CMK (cell line): ENCODE data around the gene DGKQ.

Experiments
- DNase-seq: peaks from one replicate; pipeline ENCODE4 v3.0.0-alpha.2; 2010; ENCODE audit warnings: low read depth

Gene DGKQ, protein sequence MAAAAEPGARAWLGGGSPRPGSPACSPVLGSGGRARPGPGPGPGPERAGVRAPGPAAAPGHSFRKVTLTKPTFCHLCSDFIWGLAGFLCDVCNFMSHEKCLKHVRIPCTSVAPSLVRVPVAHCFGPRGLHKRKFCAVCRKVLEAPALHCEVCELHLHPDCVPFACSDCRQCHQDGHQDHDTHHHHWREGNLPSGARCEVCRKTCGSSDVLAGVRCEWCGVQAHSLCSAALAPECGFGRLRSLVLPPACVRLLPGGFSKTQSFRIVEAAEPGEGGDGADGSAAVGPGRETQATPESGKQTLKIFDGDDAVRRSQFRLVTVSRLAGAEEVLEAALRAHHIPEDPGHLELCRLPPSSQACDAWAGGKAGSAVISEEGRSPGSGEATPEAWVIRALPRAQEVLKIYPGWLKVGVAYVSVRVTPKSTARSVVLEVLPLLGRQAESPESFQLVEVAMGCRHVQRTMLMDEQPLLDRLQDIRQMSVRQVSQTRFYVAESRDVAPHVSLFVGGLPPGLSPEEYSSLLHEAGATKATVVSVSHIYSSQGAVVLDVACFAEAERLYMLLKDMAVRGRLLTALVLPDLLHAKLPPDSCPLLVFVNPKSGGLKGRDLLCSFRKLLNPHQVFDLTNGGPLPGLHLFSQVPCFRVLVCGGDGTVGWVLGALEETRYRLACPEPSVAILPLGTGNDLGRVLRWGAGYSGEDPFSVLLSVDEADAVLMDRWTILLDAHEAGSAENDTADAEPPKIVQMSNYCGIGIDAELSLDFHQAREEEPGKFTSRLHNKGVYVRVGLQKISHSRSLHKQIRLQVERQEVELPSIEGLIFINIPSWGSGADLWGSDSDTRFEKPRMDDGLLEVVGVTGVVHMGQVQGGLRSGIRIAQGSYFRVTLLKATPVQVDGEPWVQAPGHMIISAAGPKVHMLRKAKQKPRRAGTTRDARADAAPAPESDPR

DNA sequence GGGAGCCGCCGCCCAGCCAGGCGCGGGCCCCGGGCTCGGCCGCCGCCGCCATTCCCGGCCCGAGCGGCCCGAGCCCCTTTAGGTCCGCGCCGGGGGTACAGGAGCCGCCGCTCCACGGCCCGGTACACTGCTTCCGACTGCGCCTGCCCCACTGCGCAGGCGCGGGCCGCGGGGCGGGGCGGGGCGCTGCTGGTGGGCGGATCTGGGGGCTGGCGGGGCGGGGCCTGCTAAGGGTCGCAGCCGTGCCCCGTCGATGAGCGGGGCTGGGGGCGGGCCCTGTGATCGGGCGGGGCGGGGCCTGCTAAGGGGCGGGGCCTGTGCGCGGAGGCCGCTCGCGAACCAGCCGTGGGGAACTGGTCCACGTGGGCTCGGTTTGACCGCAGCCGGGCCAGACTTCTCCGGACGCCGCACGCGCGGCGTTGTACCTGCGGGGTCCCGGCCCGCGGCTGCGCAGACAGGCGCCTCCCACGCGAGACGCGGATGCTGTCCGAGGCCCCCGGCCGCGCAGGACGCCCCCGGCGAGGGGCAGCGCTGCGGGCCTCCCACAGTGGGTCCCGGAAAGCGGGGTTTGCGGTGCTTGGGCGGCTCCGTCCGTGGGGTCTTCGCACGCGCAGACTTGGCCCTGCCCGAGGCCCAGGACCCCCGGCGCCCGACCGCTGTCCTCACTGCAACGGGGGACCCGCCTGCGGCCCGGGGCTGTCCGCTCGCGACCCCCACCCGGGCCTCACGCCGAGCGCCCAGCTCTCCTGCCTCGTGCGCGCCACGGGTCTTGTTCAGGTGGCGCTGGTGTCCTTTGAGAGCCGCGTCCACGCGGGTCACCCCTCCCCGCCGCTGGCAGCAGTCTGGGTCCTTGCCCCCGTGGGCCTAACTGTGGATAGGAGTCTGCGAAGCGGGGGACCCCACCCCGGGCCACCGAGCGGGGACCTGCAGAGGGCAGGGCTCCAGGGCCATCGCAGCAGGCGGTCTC lies at the start of gene DGKQ:
Gene DGKQ (minus strand): TSS at position 139 of the 967 bp plus-strand sequence. CDS start 87 bp downstream, at position 52.
- peak; percentile 76 for DNase-seq

DNA sequence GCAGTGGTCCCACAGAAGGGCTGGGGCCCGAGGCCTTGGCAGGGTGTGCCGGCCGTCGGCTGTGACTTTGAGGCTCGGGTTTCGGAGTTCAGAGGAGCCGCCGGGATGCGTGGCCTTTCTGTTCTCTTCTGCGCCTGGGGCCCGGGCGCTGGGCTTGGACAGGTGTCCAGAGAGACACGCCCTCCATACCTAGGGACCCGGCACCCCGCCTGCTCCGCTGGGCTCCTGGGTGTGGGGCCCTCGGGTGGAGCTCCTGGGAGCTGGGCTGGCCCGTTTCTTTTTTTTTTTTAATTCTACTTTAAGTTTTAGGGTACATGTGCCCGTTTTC lies 49.3 kb upstream of the DGKQ start:
- no peak for DNase-seq

DNA sequence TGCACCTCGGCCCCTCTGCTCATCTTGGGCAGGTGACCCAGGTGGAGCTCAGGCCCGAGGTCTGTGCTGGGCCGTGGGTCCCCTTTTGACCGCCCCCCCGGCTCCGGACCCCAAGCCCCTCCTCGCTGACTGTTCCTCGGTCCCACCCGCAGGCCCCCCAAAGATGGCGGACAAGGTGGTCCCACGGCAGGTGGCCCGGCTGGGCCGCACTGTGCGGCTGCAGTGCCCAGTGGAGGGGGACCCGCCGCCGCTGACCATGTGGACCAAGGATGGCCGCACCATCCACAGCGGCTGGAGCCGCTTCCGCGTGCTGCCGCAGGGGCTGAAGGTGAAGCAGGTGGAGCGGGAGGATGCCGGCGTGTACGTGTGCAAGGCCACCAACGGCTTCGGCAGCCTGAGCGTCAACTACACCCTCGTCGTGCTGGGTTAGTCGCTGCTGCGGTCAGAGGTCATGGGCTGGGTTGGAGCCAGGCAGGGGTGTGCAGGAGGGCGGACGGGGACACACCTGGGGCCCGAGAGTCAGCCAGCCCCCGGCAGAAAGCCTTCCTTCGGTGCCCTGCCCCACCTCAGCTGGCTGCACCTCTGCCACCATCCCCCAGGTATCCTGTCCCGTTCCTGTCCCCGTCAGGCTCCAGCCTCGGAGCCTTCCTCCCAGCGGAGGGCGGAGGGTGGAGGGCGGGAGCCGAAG lies 48.8 kb upstream of the DGKQ start:
- no peak for DNase-seq

DNA sequence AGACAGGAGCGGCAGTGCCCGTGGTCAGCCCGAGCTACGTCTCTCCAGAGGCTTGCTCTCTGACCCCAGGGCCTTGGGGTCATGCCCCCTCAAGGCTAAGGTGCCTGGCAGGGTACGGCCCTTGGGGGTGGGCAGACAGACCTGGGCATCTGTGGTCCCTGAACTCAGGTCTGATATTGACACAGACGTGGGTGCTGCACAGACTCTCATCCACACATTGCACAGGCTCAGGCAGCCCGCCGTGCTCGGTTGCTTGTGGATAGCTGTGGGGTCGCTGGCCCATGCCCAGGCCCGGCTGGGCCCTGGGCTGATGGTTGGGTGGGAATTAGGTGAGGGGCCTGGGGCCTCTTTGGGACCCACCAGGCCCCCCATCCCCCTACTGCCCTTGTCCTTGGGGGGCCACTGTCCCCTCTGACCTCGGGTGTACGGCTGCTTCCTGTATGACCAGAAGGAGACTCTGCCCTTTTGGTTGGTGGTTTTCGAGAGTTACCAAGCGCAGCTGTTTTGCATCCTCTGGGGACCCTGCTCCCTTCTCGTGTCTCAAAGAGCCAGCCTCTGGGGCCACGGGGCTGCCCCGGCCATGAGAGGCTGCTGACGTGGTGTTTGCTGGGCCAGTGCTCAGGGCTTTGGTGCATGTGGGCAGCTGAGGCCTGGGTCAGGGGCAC lies 48.1 kb upstream of the DGKQ start:
- no peak for DNase-seq

DNA sequence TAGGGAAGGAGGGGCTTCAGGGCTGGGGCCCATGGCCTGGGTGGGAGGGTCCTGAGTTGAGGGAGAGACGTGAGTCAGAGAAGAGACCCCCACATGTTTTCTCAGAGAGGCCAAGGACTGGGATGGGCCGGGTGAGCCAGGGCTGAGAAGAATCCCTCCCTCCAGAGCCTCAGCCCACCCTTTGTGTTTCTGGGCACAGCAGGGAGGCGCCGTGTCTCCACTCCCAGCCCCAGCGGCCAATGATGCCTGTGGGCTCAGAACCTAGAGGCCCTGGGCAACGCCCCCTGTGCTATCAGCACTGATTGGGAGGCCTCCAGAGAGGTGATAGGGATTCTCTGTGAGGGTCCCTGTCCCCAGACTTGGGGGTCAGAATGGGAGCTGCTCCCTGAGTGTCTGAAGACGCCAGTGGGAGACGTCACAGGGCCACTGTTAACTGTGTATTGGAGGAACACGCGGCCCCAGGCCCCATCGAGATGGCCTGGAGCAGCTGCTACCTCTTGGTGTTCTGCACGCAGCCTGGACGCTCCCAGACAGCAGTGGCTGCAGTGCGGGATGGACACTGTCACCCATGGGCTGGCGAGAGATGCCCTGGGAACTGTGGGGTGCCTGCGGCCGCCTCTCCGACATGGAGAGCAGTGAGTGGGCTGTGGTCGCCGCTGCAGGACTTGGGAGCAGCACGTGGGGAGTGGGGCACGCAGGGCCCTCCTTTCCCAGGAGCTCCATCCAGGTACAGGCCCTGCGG lies 46.5 kb upstream of the DGKQ start:
- DNase-seq: no peak

DNA sequence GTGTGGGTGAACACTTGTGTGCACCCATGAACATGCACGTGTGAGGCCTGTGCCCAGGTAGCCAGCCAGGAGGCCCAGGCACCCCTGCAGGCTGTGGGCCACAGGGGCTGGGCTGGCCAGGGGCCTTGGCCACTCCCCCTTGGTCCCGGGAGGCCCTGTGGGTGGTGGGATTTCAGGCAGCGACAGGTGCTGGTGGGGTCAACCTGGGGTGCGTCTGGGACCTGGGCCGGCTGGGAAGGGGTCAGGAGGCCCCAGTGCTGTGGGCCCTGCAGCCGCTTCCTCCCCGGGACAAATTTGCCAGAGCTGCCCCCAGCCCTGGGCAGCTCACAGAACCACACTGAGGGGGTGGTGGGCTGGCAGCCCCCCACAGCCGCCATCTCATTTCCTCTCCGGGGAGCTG lies 46.0 kb upstream of the DGKQ start:
- no peak for DNase-seq

DNA sequence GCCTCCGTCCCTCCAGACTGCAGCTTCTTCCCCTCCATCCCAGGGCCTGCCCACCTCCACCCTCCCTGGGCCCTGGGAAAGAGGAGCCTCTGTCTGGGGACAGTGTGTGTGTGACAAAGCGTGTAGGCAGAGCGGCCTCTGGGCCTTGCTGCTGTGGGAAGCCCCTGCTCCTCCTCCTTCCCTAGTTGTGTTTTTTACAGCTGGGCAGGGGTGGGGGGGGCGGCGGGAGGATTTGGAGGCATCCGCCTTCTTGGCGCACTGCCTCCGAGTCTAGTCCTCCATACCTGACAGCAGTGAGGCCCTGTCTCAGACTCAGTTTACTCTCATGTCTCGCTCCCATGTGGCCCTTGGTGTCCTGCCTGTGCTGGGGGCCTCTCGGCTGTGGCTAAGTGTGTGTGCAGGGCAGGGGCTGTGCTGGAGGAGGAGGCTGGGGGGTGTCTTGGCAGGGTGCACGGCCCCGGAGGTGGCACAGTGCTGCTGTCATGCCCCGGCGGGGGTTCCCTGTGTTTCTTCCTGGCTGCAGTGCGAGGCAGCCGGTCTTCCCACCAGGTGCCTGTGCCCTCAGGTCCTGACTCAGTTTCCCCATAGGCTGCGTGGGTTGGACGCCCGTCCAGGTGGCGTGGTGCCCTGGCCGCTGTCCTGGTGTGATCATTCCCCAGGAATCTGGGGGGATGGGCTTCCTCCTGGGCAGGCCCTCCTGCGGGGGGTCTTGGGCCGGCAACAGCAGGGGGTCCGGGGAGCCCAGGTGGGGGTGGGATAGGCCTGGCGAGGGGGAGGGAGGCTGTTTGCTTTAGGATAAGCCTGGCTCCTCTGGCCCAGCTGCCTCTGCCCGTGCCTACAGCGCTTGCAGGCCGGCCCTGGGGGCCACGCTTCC lies 45.0 kb upstream of the DGKQ start:
- no peak for DNase-seq

DNA sequence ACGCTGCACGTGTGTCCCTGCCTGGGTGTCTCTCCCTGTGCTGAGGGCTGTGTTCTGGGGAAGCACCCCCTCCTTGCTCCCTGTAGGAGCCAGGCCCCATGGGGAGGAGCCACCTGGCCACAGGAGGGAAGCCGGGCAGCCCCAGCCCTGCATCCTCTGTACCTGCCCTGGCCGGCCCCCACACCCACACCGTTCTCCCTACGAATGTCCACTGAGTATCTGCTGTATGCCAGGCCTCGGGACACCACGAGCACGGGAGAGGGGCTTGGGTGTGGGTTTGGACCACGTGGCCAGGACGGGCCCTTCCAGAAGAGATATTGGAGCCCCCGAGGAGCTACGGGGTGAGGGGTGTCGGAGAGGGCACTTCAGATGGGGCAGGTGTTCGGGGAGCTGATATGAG lies 44.3 kb upstream of the DGKQ start:
- no peak for DNase-seq

DNA sequence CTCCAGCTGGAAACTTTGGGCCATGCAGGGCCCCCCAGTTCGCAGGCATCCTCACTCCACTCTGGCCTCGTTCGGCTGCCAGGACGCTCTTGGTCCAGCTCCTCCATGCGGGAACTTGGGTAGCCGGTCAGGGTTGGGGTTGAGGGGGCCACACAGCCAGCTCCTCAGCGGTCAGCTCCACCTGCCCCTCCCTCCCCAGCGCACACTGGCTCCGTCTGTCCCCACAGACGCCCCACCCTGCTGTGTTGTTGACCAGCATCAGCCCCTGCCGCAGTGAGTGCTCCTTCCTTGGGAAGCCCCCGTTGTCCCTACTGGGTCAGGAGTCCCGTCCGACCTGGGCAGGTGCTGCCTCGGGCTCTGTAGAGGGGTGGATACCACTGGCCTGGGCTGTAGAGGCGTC lies 43.8 kb upstream of the DGKQ start:
- DNase-seq: no peak

DNA sequence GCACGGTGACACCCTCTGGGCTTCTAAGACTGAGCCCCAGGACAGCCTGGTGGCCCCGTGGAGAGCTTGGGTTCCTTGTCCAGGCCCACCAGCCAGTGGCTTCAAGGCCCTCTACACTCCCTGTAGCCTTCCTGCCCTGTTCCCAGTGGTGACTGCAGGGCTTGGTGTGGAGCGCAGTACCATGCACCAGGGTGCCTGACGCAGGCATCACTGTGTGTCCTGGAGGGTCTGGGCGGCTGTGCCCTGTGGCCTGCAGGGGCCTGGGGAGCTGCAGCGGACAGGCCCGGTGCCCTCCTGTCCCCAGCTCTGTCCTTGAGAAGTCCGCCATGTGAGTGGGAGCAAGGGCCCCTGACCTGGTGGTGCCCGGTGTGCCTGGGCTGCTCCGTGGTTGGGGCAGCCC lies 42.4 kb upstream of the DGKQ start:
- DNase-seq: no peak

DNA sequence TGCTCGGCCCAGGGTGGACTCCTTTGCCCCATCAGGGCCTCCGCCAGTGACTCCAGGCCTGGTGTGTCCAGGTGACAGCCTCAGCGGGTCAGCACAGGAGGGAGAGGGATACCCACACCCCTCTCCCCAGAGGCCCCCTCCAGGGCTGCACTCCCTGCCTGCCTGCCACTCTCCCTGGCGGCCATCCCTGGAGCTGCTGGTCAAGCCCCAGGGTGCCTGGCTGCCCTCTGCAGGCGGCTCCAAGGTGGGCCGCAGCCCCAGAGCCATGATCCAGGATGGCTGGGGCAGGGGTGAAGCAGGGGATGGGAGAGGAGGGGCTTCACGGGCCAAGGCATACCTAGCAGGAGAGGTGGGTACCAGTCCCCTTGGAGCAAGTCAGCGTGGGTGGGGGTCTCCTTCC lies 41.8 kb upstream of the DGKQ start:
- DNase-seq: no peak

DNA sequence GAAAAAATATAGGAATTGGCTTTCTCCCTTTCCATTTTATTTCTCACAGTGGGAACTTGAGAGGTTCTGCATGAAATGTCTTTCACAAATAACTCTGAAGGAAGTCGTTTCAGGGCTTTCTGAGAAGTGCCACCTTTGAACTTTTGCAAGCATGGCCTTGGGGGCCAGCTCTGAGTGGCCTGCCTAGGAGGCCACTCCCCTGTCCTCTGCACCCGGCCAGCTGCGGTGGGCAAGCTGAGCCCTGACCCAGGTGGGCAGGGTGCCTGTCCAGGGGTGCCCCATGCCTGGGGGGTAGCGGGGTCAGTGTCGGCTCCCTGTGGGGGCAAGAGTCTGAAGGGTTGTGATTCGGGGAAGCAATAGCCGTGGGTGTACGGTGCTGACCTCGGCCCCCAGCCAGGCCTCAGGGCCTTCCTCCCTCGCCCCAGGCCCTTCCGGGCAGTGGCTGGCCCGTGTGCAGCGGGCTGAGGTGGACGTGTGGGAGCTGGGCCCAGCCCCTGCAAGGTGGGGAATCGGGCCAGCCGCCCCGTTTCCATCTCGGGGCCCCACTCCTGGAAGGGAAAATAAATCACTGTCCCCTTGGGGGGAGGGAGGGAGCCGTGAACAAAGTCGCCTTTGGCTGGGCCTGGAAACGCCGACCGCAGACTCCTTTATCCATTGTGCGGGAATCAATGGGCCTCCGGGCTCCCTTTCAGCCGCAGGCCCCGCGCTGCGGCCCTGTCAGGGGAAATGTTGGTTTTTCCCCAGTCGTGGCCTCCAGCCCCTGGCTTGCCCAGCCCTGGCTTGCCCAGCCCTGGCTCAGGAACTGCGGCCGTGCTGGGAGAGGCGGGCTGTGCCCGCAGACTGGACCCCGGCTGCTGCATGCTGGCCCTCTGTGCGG lies 41.2 kb upstream of the DGKQ start:
- no peak for DNase-seq

DNA sequence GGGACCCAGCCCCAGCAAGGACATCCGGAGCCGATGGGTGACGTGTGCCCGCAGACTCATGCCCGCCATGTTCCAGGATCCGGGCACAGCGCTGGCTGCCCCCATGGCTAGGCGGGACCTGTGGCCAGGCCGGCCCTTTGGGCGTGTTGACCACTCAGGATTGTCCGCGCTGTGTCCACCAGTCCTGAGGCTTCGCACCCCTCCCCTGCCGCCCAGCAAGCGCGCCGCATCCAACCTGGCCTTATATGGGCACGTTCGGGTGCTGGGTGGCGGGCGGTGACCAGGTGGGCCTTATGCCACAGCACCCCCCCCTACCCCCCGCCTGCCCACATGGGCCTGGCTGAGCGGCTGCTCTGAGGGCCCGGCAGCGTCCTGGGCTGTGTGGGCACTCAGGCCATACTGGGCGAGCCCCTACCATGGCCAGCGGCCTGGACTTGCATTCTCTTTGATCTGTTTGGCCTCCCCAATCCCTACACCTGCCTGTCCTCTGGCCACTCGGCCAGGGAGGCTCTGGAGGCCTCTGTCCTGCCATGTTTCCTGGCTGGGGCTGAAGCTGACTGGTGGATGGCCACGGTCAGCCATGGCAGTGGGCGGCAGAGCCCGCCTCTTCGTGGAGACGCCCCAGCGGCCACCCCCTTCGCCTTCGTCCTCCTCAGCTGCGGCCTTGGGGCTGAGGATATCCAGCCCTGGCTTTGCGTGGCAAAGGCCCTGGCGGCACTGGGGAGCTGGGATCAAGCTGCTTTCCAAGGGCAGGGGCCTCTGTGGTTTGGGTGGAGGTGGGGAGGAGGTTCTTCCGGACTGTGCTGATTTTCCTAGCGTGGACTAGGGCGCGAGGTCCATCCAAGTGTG lies 40.1 kb upstream of the DGKQ start:
- no peak for DNase-seq

DNA sequence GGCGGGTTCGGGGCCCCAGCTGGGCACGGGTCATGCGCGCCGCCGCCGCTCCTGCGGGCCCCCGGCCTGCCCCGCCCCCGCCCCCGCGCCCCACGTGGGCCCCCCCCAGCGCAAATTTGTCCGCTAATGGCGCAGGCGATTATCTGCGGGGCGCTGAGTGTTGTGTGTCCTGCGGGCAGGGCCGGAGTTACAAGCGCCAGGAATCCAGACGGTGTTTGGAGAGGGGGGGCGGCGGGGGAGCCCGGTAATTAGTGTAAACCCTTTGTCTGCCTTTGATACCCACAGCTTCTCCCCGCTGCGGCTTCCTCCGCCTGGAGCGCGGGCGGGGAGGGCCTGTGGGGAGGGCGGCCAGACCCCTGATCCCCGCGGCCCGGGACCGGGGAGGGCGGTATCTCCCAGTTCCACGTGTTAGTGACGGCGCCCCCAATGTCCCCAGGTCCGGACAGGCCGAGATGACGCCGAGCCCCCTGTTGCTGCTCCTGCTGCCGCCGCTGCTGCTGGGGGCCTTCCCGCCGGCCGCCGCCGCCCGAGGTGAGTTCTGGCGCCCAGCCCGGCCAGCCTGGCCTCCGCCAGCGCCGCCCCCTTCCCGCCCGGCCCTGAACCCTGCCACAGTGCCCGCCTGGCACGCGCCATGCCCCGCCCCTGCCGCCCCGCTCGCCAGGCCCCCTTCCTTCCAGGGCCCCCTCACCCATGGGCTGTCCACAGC lies 38.8 kb upstream of the DGKQ start:
- DNase-seq: no peak

DNA sequence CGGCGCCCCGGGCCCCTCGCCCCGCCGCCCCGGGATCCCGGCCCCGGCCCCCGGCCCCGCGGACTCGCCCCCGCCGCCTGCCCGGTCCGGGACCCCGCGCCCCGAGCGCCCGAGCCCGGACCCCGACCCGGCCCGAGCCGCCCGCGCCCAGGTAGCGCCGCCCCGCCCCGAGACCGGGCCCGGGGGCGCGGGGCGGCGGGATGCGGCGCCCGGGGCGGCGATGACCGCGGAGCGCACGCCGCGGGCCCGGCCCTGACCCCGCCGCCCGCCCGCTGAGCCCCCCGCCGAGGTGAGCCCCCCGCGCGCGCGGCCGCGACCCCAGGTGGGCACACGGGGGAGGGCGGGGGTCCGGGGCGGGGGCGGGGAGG lies 38.3 kb upstream of the DGKQ start:
- no peak for DNase-seq

DNA sequence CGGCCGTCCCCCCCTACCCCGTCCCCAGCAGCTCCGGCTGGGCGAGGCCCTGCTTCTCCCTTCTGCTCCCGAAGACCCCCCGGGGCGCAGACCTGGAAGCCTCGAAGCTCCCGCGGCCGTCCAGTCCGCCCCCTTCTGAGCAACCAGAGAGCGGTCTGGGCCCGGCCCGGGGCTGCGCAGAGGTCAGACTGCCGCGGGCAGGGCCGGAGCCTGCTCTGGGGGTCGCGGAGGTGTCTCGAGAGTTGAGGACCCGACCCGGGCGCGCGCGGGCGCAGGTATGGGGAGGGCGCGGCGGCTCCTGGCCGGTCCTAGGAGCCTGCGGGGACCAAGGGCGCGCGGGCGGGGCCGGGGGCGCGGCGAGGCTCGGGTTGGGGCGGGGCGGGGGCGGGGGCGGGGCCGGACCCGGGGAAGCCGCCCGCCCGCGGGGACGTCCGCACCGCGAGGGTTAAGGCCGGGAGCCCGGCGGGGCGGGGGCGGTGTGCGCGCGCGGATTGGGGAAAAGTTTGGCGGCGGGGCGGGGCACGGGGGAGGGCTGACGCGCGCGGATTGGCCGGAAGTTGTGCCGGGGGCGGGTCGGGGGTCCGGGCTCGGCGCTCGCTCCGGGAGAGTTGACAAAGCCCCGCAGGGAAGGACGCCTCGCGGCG lies 37.8 kb upstream of the DGKQ start, which contains the start of gene FGFRL1:
Gene FGFRL1 (plus strand): TSS at position 605 of the 644 bp plus-strand sequence. CDS start 860 bp downstream, outside the sequence.
- DNase-seq: no peak
